PFSK-1 (cell line): ENCODE results near the gene NDUFS8.

Experiments
- FOXP2 ChIP-seq: optimal IDR thresholded peaks from 2 replicates; pipeline ENCODE3; 2011; ENCODE audit warnings: borderline replicate concordance, control low read depth, inconsistent platforms; ENCODE audit not compliant: insufficient read depth; ENCODE audit errors: extremely low read length, extremely low read depth
- POLR2AphosphoS5 ChIP-seq: IDR thresholded peaks from 2 replicates; pipeline ENCODE4 v1.6.1; 2012; ENCODE audit warnings: low read depth, mild to moderate bottlenecking, control low read depth, low read length, moderate library complexity
- SIN3A ChIP-seq: IDR thresholded peaks from 2 replicates; pipeline ENCODE4 v1.6.1; 2012; ENCODE audit warnings: mild to moderate bottlenecking, low read length, moderate library complexity, borderline replicate concordance; ENCODE audit not compliant: insufficient read depth
- TAF1 ChIP-seq: IDR thresholded peaks from 2 replicates; pipeline ENCODE4 v1.6.1; 2012; ENCODE audit warnings: low read length, control low read depth, borderline replicate concordance; ENCODE audit not compliant: insufficient read depth
- TF ChIP-seq, protein P1 (sequence below), 2 experiments: IDR thresholded peaks; 2 replicates each; pipeline versions ENCODE4 v1.6.1 to v1.8.0; 2011 to 2012; ENCODE audit warnings: low read depth in 2 of 2, low read length in 2 of 2, control low read depth in 1 of 2, inconsistent platforms in 1 of 2, mild to moderate bottlenecking in 1 of 2, moderate library complexity in 1 of 2; ENCODE audit not compliant: insufficient read depth in 1 of 2

DNA sequence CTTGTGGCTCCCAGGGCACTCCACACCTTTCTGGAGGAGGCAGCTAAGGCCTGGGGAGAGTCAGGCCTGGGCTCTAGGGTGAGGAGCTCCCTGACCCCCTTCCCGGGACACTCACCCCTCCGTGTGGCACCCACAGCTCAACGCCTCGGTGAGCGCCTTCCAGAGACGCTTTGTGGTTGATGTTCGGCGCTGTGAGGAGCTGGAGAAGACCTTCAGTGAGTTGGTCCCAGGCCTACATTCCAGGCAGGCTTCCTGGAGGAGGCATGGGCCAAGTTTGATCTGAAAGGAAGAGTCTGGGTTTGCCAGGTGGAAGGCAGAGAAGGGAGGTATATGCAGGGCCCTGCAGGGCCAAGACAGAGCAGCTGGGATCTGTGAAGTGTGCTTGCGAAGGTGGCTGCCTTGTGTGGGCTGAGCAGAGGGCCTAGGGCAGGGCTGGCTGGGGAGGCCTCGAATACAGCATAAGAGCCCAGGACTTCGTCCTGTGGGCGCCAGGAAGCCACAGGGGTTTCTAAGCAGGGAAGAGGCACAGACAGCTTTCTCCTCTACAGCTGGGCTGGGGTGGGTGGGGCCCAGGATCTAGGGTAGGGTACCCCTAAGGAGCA lies 11.2 kb downstream of the NDUFS8 start:
- TF ChIP-seq FOXP2 (no peak), POLR2AphosphoS5 (no peak), TAF1 (no peak), SIN3A (no peak)
- TF ChIP-seq, protein P1, sequence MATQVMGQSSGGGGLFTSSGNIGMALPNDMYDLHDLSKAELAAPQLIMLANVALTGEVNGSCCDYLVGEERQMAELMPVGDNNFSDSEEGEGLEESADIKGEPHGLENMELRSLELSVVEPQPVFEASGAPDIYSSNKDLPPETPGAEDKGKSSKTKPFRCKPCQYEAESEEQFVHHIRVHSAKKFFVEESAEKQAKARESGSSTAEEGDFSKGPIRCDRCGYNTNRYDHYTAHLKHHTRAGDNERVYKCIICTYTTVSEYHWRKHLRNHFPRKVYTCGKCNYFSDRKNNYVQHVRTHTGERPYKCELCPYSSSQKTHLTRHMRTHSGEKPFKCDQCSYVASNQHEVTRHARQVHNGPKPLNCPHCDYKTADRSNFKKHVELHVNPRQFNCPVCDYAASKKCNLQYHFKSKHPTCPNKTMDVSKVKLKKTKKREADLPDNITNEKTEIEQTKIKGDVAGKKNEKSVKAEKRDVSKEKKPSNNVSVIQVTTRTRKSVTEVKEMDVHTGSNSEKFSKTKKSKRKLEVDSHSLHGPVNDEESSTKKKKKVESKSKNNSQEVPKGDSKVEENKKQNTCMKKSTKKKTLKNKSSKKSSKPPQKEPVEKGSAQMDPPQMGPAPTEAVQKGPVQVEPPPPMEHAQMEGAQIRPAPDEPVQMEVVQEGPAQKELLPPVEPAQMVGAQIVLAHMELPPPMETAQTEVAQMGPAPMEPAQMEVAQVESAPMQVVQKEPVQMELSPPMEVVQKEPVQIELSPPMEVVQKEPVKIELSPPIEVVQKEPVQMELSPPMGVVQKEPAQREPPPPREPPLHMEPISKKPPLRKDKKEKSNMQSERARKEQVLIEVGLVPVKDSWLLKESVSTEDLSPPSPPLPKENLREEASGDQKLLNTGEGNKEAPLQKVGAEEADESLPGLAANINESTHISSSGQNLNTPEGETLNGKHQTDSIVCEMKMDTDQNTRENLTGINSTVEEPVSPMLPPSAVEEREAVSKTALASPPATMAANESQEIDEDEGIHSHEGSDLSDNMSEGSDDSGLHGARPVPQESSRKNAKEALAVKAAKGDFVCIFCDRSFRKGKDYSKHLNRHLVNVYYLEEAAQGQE (IDR thresholded peaks at IDR 0.05; ENCODE audit: insufficient read depth in 1 of 2, low read depth in 2 of 2, low read length in 2 of 2): no peak
